Measurements from ENCODE around the gene LDAH. TPM values are rescaled to one million over a fixed set of nuclear protein-coding genes. Genes with fewer than 3 reads are reported as not detected.

Gene LDAH
- 12.1 and 12.8 TPM in 2 replicates for total RNA-seq

DNA sequence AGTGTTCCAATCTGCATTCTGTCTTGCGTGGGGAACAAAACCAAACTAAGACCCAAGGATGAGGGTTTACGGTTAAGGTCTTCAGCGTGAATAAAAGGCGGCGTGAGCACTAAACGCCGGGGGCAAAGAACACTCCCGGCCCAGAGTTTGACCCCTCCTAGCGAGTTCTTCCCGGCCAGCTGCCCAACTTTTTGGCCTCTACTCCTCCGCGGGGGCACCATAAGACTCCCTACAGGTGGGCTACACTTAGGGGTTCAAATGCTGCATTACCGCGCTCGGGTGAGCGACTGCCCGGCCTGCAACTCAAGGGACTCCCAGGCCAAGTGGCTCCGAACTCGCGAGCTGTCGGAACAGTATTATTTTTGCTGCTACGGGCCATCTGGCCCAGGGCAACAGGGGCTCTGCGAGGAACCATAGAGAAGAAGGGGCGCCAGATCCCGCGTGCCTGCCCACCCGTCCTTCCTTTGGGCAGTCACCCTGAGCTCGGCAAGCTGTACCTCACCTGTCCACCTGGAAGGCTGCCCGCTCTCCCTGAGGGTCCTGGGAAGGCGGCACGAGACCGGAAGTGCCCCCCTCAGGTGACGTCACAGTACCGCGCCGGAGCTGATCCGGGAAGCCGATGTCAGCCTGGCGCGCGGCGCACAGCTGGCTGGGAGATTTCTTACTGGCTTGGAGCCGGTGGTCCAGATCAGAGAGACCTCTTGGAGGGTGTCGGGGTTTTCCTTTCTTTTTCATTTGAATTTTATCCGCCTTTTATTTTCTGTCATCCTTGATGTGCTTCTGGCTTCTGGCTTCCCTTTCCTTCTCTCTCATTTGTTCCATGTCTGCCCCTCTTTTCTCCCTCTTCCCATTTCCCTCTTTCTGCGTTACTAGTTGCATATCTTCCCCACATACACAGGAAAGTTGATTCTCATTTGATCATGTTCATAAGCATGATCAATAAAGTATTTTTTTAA, at the start of gene LDAH:
Gene LDAH, minus strand, starts transcription at position 567 of the 956 bp plus-strand sequence. CDS start 21,638 bp downstream, outside the sequence.

DNA sequence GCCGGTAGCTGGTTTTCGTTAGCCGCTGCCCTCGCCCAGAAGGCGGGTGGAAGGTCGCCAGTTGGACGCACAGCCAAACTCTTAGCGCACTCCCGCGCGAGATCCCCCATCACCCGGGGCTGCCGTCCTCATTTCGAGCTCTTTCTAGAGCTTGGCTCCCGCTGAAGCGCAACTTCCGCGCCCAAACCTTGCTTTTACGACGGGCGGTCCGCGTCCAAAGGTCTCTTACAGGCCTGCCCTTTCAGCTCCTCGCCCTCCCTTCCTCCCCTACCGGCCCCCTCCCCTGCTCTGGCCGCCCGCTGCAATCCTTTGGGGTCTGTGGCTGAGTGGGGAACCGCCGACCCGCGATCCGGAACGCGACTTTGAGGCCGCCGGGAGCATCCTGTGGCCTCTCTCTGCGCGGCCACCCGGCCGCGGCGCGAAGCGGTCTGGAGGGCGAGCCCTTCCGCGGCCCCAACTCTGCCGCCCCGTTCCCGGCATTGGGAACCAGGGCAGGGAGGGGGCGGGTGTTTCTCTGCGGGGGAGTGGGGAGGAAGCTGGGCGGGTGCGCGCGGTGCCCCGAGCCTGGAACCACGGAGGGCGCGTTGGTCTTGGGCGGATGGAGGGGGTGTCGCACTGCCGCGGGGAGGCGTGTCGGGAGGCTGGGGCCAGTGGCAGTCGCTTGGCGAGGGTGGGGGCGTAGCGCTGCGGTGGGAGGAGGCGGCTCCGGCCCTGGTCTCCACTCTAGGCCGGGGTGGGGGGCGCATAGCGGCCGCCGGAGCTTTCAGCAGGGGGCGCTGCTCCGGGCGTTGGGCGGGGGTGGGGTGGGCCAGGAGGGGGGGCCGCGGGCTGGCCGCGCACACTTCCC, 156.4 kb downstream of the LDAH start, which contains the start of gene GDF7:
Gene GDF7, plus strand, starts transcription at position 841 of the 847 bp plus-strand sequence. CDS start 96 bp downstream, outside the sequence.

DNA sequence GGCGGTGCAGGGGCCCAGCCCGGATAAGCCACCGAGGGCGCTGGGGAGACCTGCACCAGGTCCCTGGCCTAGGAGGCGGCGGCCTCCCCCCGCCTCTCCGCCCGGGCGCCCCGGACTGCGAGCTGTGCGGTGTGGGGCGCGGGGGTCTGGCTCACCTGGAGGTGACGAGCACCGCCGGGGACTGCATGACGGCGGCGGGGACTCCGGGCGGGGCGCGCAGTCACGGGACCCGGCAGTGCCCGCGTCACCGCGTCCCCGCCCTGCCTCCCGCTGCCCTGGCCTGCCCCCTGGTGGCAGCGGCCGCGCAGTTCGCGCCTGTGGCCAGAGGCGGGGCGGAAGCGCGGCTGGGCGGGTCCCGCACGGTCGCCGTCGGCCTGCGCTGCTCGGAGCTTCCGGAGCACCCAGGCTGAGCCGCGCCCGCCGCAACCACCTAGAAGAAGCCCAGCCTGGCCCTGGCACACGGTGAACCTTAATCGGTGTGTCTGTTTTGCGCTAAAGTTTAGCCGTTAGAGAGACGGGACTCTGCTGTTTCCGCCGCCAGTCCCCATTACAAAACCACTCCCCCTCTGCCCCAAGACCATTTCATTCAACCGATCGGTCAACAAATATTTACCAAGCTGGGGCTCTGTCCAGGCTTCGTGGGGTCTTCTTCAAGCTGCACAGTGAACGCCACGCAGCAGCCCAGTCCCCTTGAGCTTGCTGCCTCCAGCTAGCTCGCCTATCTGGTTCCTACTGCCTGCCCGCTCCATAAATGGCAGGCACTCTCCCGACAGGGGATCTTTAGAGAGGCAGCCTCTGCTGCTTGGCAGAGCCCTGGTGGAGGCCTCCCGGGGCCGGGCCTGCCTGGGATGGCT, 171.8 kb downstream of the LDAH start, which contains the start of gene HS1BP3:
Gene HS1BP3, minus strand, starts transcription at position 222 of the 854 bp plus-strand sequence. Its CDS starts 35 bp downstream, at position 187.

Other genes with a start within 250 kb of the LDAH start
- 38.1 and 47.5 TPM in 2 replicates for gene HS1BP3, start 172.0 kb downstream of the LDAH start, total RNA-seq
- under 0.01 TPM in 2 replicates for gene GDF7, start 156.0 kb downstream of the LDAH start, total RNA-seq
- under 0.01 TPM in 1 of 2 replicates, not detected in the other for gene APOB, start 221.0 kb upstream of the LDAH start, total RNA-seq

All from tracheal epithelial cell (primary cell).